ENCODE measurements around the gene GPR62.

The GPR62 gene

DNA sequence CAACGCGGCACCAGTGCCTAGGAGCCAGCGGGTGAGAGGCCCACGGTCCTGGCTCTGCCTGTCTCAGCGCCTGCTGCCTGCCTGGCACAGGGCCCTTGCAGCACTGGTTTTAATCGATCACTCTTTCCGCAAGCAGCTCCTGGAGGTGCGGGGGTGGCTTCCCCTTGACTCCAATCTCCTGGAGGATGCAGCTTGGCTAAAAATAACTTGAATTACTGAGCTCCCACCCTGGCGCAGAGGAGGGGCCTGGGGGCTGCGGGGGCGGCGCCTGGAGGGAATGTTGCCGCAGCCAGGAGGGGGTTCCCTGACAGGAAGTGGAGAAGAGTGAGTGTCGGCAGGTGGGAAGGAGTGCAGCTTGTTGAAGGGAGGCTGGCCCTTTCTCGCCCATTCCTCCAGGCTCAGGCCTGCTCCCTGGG, 50.4 kb downstream of the GPR62 start:
- Histone ChIP-seq H3K36me3 (ENCODE audit: insufficient read depth, low read length) (no peaks in the 10 kb centered on the region), H3K4me1 (ENCODE audit: insufficient read depth, low read length) (no peaks in the 10 kb centered on the region), H3K27me3 (ENCODE audit: control insufficient read depth in 1 of 2, insufficient read depth in 2 of 2, low read length in 2 of 2) (no peaks in the 10 kb centered on the region), H3K9me3 (ENCODE audit: low read length) (no peaks in the 10 kb centered on the region), H3K9ac (ENCODE audit: low read length) (no peak overlapping the region), H3K4me3 (ENCODE audit: low read depth in 1 of 2, low read length in 2 of 2) (no peak overlapping the region), H3K27ac (ENCODE audit: low read depth, low read length) (no peak overlapping the region)

DNA sequence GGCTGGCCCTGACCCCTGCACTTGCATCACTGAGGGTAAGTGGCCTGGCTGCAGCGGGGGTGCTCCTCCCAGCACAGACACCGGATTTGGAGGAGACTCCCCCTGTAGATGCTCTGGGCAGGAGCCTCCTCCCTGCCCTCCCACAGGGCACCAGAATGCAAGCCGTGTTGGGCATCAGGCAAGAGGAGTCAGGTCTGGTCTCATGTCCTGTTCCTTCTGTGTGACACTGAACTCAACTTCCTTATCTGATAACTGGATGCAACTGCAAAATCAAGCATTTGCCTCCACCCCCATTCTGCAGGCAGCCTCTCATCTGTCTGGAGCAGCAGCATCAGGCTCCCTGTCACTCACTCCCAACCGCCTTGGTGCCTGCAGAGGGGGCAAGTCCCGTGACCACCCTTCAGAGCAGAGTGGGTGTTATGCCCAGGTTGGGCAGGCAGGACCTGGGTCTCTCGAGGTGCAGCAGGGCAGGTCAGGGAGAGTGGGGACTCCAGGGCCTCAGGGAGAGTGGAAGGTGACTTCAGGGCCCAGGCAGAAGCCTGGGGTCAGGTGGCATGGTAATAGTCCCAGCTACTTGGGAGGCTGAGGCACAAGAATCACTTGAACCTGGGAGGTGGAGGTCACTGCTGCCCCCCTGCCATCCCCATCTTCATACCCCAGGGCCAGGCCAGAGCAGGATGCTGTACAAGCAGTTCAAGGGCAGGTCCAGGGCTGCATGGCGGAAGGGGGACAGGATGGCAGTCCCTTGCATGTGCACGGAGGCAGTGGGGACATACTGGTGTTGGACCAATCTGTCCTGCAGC, 51.0 kb downstream of the GPR62 start:
- no peak overlapping the region for H3K9ac ChIP-seq (ENCODE audit: low read length)

DNA sequence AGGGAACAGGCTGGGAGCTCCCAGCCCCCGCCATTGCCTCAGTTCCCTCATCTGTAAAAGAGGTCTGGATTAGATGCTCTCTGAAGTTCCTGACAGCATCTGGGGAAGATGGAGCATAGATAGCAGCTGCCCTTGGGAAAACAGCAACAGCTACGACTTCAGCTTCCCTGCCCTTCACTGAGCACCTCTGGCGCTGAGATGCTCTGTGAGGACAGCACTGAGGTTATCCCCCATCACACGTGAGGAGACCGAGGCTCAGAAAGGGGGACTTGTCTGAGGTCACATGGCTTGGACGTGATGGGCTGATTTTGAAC, 51.6 kb downstream of the GPR62 start:
- Histone ChIP-seq H3K4me3 (ENCODE audit: low read depth in 1 of 2, low read length in 2 of 2) (no peak overlapping the region), H3K4me1 (ENCODE audit: insufficient read depth, low read length) (no peaks in the 10 kb centered on the region), H3K9ac (ENCODE audit: low read length) (no peak overlapping the region)

More for the DNA sequence above, 51.0 kb downstream of the GPR62 start:
- Histone ChIP-seq H3K4me1 (ENCODE audit: insufficient read depth, low read length) (no peaks in the 10 kb centered on the region), H3K36me3 (ENCODE audit: insufficient read depth, low read length) (no peaks in the 10 kb centered on the region), H3K27me3 (ENCODE audit: control insufficient read depth in 1 of 2, insufficient read depth in 2 of 2, low read length in 2 of 2) (no peaks in the 10 kb centered on the region), H3K27ac (ENCODE audit: low read depth, low read length) (no peak overlapping the region), H3K9me3 (ENCODE audit: low read length) (no peaks in the 10 kb centered on the region), H3K4me3 (ENCODE audit: low read depth in 1 of 2, low read length in 2 of 2) (no peak overlapping the region)

More for the DNA sequence above, 51.6 kb downstream of the GPR62 start:
- H3K9me3 ChIP-seq (ENCODE audit: low read length), result no peaks in the 10 kb centered on the region
- H3K27ac ChIP-seq (ENCODE audit: low read depth, low read length), result no peak overlapping the region
- no peaks in the 10 kb centered on the region for H3K27me3 ChIP-seq (ENCODE audit: control insufficient read depth in 1 of 2, insufficient read depth in 2 of 2, low read length in 2 of 2)
- no peaks in the 10 kb centered on the region for H3K36me3 ChIP-seq (ENCODE audit: insufficient read depth, low read length)
